HG02943 (cell line): Measurements from ENCODE around the gene BIRC7.
"Not testable (repeated sequence)": the region's sequence is repeated elsewhere in the genome, so short reads cannot be mapped to it uniquely, and the experiment has no call there.

Experiments used
- ATAC-seq: cut with Tn5 transposase; IDR thresholded peaks from one replicate; pipeline ENCODE4 v1.9.1; 2021; ENCODE audit warnings: mild to moderate bottlenecking, low read depth, moderate library complexity; ENCODE audit not compliant: unreplicated experiment

BIRC7 gene

DNA sequence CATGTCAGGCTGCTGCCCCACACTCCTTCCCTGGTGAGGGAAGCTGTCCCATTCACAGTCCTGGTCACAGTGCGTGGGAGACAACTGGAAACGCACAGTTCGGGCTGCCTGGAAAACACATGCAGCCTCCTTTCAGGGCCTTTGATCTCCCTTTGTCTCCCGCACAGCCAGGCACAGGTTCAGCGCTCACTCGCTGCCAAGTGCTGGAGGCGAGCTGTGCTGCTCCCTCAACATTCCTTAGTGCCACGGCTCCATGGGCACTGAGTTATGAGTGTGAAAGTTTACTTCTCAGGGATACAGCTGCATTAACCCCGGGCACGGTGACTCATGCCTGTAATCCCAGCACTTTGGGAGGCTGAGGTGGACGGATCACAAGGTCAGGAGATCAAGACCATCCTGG is 28.8 kb upstream of the BIRC7 start:
- no peak for ATAC-seq

DNA sequence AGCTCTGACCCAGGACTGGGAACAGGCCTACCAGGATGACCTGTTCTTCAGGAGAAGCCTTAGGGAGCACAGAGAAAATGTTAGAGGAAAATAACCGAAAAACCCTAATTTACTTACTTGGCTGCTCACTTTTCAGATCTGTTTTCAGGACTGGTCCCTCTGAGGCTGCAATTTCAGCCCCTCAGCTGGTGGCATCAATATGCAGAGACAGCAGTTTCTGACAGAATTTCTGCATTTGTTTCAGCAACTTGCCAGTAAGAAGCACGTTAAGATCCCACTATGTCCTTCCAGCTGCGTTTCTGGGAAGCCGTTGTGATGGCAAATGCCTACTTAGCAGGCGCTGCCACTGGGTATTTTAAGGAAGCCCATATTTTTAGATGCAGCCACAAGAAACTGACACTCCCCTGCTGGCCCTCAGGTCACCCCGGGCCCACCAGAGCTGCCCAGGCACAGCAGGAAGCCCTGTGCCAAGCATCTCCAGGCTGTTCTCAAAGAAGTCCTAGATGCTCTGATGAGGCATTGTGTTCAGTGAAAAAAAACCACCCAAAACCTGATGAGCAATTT is 27.3 kb upstream of the BIRC7 start:
- ATAC-seq: no peak

DNA sequence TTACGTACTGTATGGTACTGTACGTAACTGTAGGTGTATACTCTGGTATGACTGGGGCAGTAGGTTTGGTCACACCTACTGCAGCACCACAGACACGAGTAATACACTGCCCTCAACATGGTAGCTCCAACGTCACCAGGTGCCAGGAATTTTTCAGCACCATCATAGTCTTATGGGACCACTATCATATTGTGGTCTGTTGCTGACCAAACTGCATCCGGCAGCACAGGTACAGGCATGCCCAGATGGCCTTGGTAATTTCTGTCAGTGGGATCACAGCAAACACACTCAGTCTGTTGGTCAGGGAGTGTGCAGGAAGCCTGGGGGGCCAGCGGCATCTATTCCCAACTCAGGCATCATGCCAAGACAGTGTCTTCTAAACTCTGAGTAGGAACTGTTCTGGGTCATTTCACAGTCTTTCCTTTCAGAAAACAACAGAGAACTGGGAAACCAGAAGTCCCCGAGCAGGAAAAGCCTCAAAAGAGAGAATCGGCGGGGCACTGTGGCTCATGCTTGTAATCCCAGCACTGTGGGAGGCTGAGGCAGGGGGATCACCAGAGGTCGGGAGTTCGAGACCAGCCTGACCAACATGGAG is 25.6 kb upstream of the BIRC7 start:
- ATAC-seq: no peak

DNA sequence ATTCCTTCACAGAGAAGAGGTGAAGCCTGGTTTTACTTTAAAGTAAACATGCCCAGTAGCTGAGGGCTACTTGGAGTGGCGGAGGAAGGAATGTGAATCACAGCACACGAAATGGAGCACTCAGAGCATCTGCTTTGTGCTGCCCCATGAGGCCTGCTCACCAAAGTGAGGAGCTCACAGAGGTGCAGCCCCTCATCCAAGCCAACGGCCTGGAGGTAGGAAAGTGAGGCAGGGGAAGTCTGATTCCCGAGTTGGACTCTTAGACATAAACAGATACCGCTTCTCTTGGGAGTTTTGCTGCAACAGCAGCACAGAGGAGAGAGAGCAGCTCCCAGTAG is 23.3 kb upstream of the BIRC7 start:
- no peak for ATAC-seq

DNA sequence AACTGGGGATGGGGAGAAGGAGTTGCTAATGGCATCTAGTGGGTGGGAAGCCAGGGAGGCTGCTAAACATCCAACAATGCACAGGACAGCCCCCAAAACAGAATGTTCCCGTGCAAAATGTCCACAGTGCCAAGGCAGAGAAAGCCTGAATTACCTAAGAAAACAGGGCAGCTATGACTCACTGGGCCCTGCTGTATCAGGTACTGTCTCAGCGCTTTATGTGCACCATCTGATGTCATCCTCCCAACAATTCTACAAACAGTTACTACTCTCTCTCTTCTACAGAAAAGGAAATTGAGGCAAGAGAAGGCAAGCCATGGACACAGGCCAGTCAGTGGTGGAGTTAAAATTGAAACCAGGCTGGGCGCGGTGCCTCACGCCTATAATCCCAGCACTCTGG is 22.9 kb upstream of the BIRC7 start:
- no peak for ATAC-seq

DNA sequence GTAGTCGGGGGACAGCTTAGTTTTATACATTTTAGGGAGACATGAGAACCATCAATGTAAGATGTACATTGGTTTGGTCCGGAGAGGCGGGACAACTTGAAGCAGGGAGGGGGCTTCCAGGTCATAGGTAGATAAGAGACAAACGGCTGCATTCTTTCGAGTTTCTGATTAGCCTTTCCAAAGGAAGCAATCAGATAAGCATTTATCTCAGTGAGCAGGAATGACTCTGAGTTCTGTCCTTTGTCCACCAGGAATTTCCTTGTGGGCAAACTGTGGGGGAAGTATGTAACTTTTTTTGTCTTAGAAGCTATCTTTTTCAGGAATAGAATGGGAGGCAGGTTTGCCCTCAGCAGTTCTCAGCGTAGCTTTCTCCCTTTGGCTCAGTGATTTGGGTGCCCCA is 21.2 kb upstream of the BIRC7 start:
- no peak for ATAC-seq

DNA sequence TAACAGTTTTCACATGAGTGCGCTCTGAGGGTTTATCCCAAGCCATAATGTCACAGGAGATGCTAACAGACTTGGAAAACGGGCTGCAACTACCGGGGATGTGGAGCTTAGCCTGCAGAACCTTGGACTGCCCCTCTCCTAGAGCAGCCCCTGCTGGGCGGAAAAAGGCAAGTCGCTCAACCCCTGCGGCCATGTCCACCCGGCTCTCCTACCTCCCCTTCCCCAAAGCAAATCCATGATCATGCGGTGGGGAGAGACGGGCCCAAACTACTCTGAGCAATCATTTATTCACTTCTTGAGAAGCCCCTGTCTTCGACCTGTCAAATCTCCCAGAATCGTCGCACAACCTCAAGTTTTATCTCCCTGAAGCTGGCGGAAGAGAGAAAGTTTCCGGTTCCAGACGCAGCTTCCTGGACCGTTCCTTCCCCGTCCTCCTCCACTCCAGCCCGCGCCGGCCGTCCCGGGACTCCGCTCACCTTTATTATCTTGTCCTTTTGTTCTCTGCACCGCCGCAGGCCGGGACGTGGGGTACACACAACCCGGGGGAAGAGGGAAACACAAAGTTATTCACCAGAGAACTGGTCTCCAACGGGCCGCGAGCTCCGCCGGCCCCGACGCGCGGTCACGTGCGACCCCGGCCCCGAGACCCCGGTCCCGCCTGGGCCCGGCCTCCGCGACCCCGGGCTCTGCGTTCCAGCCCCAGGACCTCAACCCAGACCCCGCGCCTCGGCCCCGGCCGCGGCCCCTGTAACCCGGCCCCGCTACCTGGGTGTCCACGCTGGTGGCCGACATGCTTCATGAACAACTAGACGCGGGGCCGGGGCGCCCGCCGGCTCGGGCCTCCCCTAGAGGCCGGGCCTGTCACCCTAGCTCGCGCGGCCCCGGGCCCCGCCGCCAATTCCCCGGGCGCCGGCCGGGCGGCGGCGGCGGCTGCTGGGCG is 20.3 kb upstream of the BIRC7 start:
- ATAC-seq: peak; percentile 24

DNA sequence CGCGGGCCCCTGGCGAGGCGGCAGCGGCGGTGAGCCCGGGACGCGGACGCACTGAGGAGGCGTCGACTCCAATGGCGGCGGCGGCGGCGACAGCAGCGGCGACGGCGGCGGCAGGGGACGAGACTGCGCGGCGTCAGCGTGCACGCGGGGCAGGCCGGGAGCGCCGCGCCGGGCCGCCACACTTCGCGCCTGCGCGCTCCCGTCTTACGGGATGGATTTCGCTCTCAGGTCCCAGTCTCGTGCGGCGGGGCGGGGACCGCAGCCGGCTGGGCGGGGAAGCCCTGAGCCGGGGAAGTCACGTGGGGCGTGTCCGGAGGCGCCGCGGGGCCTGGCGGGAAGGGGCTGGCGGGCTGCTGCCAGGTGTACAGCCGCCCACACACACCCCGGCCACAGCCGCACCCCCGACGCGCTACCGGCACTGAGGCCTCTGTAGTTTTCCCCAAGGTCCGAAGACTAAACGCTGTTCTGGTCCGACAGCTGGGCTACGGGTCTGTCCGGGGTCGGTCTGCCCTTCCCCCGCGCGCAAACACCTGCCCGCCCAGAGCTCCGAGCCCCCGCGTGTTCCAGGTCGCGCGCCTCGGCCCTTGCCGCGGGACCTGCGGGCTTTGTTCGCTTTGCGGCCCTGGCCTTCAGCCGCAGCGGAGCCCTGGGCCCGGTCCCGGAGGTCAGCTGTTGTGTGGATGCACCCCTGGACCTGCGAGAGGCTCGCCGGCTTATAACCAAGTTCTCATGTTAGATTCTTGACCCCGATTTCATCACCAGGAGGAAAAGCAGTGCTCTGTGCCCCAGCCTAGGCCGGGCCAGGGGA is 19.5 kb upstream of the BIRC7 start, which contains the start of gene YTHDF1:
Gene YTHDF1 (minus strand): TSS at position 91 of the 808 bp plus-strand sequence. CDS start 239 bp downstream, outside the sequence.
- peak; percentile 85 for ATAC-seq

DNA sequence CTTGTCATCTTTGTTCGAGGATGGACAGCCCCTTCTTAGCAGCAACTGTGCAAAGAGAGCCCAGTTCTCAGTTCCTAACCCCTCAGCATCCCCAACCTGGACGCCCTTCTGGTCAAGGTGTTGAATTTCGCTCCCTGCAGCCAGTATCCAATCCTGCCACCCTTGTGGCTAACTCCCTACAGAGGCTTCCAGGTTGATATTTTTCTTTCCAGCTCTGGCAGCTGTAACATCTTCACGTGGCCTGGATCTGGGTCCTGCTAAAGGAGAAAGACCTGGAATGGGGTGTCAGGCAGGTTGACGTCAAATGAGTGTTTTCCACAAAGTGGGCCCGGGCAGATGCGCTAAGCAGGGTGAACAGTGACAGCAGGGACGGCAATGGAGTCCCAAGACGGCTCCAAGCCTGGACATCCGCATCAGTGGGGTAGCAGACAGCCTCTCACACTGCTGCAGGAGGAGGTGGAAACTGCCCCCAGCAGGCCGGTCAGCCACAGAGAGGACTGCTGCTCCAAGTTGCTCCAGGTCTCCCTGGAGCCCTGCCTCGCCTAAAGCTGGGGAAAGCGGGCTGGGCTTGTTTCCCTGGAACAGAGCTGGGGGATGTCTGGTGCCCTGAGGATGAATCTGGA is 18.7 kb upstream of the BIRC7 start:
- no peak for ATAC-seq

DNA sequence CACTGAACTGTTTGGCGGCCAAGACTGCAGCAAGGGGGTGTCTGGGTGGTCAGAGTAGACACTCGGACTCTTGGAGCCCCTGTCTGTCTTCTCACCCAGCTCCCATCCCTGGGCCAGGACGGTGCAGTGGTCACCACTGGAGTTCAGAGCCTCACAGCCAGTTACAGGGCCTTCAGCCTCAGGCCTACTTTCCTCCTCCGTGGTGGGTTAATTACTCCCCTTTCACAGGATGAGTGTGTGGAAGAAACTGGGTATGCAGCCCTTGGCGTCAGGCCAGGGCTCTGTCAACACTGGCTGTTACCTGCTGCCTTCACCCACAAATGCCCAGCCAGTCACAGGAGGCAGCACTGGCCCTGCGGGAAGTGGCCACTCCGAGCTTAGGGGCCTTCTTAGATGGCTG is 18.0 kb upstream of the BIRC7 start:
- ATAC-seq: no peak

DNA sequence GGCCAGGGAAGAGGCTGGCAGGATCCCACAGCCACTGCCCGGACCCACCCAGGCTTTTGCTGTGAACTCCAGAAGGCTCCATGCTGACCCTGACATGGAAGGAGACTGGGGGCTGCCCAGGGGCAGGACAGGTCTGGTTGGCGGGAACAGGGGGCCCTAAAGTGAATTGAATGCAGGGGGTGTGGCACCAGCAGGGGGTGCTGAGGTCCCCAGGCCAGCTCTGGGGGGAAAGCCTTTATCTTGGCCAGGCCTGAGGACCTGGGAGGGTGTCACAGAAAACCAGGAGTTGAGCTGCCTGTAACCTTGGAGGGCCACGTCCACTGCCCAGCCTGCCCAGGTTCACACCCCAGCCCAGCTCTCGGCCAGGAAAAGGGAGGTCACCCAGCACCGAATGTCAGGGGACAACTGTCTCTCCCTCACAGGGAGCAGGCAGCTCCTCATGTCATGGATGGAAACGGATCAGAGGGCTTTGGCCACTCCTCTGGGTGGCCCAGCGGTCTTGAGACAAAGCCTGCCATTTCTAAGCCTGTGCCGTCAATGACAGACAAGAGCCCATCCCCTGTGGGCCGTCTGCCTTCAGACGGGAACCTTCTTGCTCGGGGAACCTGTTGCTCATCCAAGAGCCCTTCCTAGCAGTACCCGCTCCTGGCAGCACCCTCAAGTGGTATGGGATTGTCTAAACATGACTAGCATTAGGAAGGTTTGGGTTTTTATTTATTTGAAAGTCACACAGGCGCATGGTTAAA is 16.8 kb upstream of the BIRC7 start:
- no peak for ATAC-seq

DNA sequence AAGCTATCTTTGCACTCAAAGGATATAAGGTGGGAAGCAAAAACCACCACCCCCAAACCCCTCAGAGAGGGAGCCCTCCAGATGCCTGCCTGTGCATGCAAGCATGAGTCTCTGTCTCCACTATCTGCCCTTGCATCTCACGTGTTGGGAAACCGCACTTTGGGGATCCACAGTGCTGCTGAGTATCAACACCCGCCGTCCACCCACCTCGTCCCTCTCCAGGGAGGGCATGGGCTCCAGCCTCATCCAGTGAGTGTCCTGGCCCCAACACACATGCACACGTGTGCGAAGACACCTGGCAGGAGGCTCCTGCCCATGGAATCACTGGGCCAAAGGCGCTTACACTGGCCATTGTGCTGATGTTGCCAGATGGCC is 16.3 kb upstream of the BIRC7 start:
- ATAC-seq: no peak

DNA sequence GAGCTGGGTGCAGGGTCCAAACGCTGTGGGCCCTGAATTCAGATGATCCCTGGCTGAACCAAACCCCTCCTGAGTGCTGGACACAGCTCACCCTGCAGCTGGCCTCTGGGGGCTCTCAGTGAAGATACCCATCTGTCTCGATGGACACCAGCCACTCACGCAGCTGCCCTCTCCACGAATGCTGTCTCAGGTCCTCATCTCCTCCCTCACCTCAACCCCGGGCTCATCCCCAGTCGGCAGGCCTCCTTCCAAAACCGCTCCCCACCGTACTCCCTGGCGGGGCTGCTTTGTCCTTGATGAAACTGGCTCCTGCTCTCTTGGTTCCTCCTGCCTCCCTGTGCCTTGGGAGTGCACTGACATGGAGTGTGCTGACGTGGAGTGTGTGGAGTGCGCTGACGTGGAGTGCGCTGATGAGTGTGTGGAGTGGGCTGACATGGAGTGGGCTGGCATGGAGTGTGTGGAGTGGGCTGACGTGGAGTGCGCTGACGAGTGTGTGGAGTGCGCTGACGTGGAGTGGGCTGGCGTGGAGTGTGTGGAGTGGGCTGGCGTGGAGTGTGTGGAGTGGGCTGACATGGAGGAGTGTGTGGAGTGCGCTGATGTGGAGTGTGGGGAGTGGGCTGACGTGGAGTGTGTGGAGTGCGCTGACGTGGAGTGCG is 15.7 kb upstream of the BIRC7 start:
- no peak for ATAC-seq

DNA sequence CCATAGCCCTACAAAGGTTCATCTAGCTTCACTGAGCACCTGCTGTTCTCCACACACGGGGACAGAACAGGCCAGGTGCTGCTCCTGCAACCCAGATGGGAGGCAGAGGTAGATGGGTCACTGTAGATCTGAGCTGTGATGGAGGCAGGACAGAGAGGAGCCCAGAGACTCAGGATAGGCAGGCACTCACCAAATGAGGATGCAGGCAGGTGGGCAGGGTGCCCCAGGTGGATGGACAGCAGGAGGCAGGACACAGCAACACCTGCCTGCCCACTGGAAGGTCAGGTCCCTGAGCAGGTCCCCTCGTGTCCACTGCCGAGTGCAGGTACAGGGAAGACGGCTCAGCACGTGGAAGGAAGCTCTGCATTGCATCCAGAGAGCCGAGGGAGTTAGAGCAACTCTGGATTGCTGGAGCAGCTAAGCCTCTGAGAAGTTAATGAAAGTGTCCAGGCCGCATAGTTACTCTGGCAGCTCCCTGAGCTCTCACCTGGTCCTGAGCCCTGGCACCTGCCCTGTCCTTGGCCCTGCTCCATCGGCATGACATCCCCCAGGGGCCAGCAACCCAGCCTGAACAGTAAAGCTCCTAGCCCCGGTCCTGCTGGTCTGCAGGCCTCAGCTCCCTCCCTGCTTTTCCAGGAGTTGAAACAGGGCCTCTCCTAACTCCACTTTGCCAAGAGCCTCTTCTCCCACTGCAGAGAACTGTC is 14.9 kb upstream of the BIRC7 start:
- ATAC-seq: no peak

DNA sequence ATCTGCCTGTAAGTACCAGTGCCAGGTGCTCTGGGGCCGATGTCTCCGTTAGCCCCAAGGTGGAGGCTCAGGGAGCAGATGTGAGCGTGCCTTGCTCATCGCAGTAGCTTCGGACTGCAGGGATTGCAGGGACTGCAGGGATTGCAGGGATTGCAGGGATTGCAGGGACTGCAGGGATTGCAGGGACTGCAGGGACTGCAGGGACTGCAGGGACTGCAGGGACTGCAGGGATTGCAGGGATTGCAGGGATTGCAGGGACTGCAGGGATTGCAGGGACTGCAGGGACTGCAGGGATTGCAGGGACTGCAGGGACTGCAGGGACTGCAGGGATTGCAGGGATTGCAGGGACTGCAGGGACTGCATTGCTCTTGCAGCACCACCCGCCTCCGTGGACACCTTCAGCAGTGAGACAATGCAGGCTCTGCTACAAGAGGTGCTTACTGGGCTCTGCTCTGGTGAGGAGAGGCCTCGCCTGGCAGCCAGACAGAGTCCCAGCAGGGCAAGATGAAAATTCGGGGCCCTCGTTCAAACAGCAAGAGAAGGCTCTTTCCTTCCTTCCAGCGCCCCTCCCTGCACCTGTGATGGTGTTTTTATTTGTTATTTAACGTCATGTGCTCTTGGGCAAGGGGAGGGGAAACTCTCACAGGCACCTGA is 14.2 kb upstream of the BIRC7 start:
- ATAC-seq: not testable (repeated sequence)

DNA sequence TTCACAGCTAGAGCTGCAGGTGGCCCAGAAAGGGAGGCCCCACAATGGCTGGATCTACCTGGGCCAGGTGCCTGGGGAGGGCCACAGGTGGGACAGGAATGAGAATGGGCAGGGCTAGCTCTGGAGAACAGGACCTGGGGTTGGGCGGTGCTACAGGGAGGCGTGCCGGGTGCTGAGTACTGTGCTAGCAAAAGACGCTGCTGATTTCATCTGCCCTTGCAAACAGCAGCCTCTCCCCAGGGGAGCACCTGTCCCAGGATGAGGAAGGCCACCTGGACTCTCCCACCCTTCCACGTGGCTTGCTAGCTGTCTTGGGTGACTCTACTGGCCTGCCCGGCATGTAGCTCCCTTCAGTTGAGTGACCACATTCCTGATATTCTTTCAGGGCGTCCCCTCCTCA is 13.2 kb upstream of the BIRC7 start:
- no peak for ATAC-seq

DNA sequence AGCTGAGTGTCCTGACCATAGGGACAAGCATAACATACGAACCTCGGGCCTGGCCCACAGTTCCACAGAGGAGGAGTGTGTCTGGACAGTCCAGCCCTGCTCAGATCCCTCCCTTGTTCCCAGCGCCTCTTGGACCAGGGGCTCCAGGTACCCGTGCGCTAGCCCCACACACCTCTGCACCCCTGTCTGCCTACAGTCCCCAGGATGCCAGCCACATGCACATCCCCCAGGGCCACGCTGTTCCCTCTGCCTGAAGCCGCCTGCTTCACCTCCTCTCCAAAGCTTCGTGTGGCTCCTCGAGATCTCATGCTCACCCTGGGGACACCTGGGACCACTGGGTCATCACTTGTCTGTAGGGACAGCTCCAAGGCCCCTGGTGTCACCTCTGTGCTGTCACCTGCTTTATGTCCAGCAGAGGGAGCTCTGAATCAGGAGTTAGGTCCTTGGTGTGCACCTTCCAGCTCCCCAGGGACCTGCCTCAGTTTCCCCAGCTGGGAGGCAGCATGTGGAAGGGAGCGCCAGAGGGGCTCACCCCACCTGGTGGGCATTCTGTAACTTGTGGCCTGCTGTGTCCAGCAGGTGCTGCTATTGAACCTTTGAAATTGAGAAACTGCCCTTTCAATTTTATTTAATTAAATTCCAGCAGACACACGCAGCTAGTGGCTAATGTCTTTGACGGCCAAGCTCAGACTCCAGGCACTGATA is 12.4 kb upstream of the BIRC7 start:
- no peak for ATAC-seq

DNA sequence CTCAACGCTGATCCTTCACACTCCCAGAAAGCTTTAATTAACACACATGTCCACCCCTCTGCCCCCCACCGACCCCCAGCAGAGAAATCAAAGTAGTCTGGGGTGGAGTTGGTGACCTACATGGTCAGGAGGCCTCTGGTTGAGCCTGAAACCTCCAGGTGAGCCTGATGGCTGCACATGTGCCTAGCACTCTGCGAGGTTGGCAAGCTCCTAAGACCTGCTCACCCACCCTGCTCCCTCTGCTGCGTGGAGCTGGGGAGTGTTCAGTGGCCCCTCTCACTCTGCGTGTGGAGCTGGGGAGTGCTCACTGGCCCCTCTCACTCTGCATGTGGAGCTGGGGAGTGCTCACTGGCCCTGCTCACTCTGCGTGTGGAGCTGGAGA is 11.9 kb upstream of the BIRC7 start:
- no peak for ATAC-seq
